ENCODE measurements around the gene IL4R. TPM values are rescaled to one million over a fixed set of nuclear protein-coding genes. Genes with fewer than 3 reads are reported as not detected.
"Not testable (repeated sequence)": the region's sequence is repeated elsewhere in the genome, so short reads cannot be mapped to it uniquely, and the experiment has no call there.

IL4R gene
- total RNA-seq, 2 donors from 2014 or later: 11.9 to 35.5 TPM

- peak overlapping the region; percentile 26 to 31 for H3K27ac ChIP-seq
- H3K4me3 ChIP-seq: no peak overlapping the region
- no peaks in the 10 kb centered on the region for H3K9me3 ChIP-seq
- H3K27me3 ChIP-seq: no peaks in the 10 kb centered on the region
- H3K36me3 ChIP-seq: no peaks in the 10 kb centered on the region
- peak; percentile 23 for DNase-seq (ENCODE audit: low spot score)
- TF ChIP-seq CTCF (IDR thresholded peaks at IDR 0.05): no peak
- peaks cover 0 to 12% of the 10 kb centered on the region in 2 donors for H3K4me1 ChIP-seq
Measured at GRCh38 chr16:27287051-27287811, 26.5 kb upstream of the IL4R start.

GRCh38 chr16:27287887-27288286 lies 25.9 kb upstream of the IL4R start:
- no peaks in the 10 kb centered on the region for H3K27me3 ChIP-seq
- H3K9me3 ChIP-seq: no peaks in the 10 kb centered on the region
- no peaks in the 10 kb centered on the region for H3K36me3 ChIP-seq
- peaks cover 0 to 12% of the 10 kb centered on the region in 2 donors for H3K4me1 ChIP-seq
- H3K4me3 ChIP-seq: no peak overlapping the region
- DNase-seq (ENCODE audit: low spot score): peak; percentile 36
- TF ChIP-seq CTCF (IDR thresholded peaks at IDR 0.05): no peak
- no peak overlapping the region for H3K27ac ChIP-seq

- peak; percentile 28 for DNase-seq (ENCODE audit: low spot score)
- H3K27me3 ChIP-seq, H3K36me3 ChIP-seq, H3K9me3 ChIP-seq, H3K27ac ChIP-seq, H3K4me3 ChIP-seq: not testable (repeated sequence)
- H3K4me1 ChIP-seq: peaks cover 0 to 12% of the 10 kb centered on the region in 2 donors
Measured at GRCh38 chr16:27288313-27288712, 25.5 kb upstream of the IL4R start.

GRCh38 chr16:27289669-27290068 lies 24.1 kb upstream of the IL4R start:
- DNase-seq (ENCODE audit: low spot score): no peak
- H3K27me3 ChIP-seq: no peaks in the 10 kb centered on the region
- no peaks in the 10 kb centered on the region for H3K36me3 ChIP-seq

GRCh38 chr16:27290562-27290961 lies 23.2 kb upstream of the IL4R start:
- no peak overlapping the region for H3K4me3 ChIP-seq
- TF ChIP-seq CTCF (IDR thresholded peaks at IDR 0.05): no peak
- no peaks in the 10 kb centered on the region for H3K36me3 ChIP-seq
- no peaks in the 10 kb centered on the region for H3K27me3 ChIP-seq
- no peak for DNase-seq (ENCODE audit: low spot score)
- no peak overlapping the region for H3K27ac ChIP-seq
- peaks cover 0 to 12% of the 10 kb centered on the region in 2 donors for H3K4me1 ChIP-seq
- no peaks in the 10 kb centered on the region for H3K9me3 ChIP-seq

More at GRCh38 chr16:27289669-27290068, 24.1 kb upstream of the IL4R start:
- Histone ChIP-seq H3K27ac (no peak overlapping the region), H3K9me3 (no peaks in the 10 kb centered on the region), H3K4me1 (peaks cover 0 to 12% of the 10 kb centered on the region in 2 donors), H3K4me3 (no peak overlapping the region)
- no peak for TF ChIP-seq CTCF (IDR thresholded peaks at IDR 0.05)

- H3K4me3 ChIP-seq: no peak overlapping the region
- no peak overlapping the region for H3K27ac ChIP-seq
- H3K4me1 ChIP-seq: peaks cover 0 to 9% of the 10 kb centered on the region in 2 donors
- DNase-seq (ENCODE audit: low spot score): no peak
- no peaks in the 10 kb centered on the region for H3K9me3 ChIP-seq
- H3K36me3 ChIP-seq: no peaks in the 10 kb centered on the region
- H3K27me3 ChIP-seq: no peaks in the 10 kb centered on the region
- no peak for TF ChIP-seq CTCF (IDR thresholded peaks at IDR 0.05)
Measured at GRCh38 chr16:27291106-27291505, 22.7 kb upstream of the IL4R start.

All from right atrium auricular region (tissue), 2 donors.